Suppressor macrophage treated with lipopolysaccharide for 1 hour (primary cell): Measurements from ENCODE around the gene ADGRL2.
A peak's percentile ranks its signal among the peaks of the same experiment; 100 is the strongest.

ENCODE experiments used
- DNase-seq, 3 donors: peaks; one replicate each; pipeline ENCODE4 v3.0.0-alpha.2; 2020 to 2022

The ADGRL2 gene

GRCh38 chr1:81800695-81801650, at the start of gene ADGRL2:
Gene ADGRL2, plus strand, starts transcription at chr1:81800934. Its CDS starts 36,051 bp downstream, at chr1:81836985.
- peak in 1 of 3 donors; percentile 2 for DNase-seq

- DNase-seq, result no peak
Measured at GRCh38 chr1:81752840-81753239, 47.9 kb upstream of the ADGRL2 start.

- no peak for DNase-seq
Measured at GRCh38 chr1:81754424-81754823, 46.3 kb upstream of the ADGRL2 start.

GRCh38 chr1:81756872-81757271, 43.9 kb upstream of the ADGRL2 start:
- no peak for DNase-seq

- no peak for DNase-seq
Measured at GRCh38 chr1:81757398-81758020, 43.2 kb upstream of the ADGRL2 start.

- DNase-seq, result no peak
Measured at GRCh38 chr1:81758181-81758580, 42.6 kb upstream of the ADGRL2 start.

- peak in 1 of 3 donors; percentile 3 for DNase-seq
Measured at GRCh38 chr1:81760477-81761097, 40.1 kb upstream of the ADGRL2 start.

- DNase-seq, result no peak
Measured at GRCh38 chr1:81775510-81775909, 25.2 kb upstream of the ADGRL2 start.

GRCh38 chr1:81780705-81781454, 19.9 kb upstream of the ADGRL2 start:
- no peak for DNase-seq

- no peak for DNase-seq
Measured at GRCh38 chr1:81781749-81782148, 19.0 kb upstream of the ADGRL2 start.

- no peak for DNase-seq
Measured at GRCh38 chr1:81792184-81792583, 8.6 kb upstream of the ADGRL2 start.

- no peak for DNase-seq
Measured at GRCh38 chr1:81797701-81798100, 3.0 kb upstream of the ADGRL2 start.

- DNase-seq, result no peak
Measured at GRCh38 chr1:81799939-81800694, 617 bp upstream of the ADGRL2 start.

- DNase-seq, result peak in 1 of 3 donors; percentile 14
Measured at GRCh38 chr1:81801651-81802456, 1.1 kb downstream of the ADGRL2 start.

- DNase-seq, result no peak
Measured at GRCh38 chr1:81802457-81802706, 1.6 kb downstream of the ADGRL2 start.

- peak in 1 of 3 donors; percentile 0 for DNase-seq
Measured at GRCh38 chr1:81802707-81803430, 2.1 kb downstream of the ADGRL2 start.

- no peak for DNase-seq
Measured at GRCh38 chr1:81803431-81804110, 2.8 kb downstream of the ADGRL2 start.

- DNase-seq, result no peak
Measured at GRCh38 chr1:81804312-81804711, 3.6 kb downstream of the ADGRL2 start.

GRCh38 chr1:81805537-81806431, 5.0 kb downstream of the ADGRL2 start:
- DNase-seq, result no peak
